ENCODE measurements around the gene SLC39A10. TPM values are rescaled to one million over a fixed set of nuclear protein-coding genes. Genes with fewer than 3 reads are reported as not detected.

The SLC39A10 gene
- total and polyA plus RNA-seq, 2 of the 4 experiments (the other 2 are of a cell fraction) = 17.6 to 64.7 TPM

GRCh38 chr2:195727106-195727505 is 70.1 kb downstream of the SLC39A10 start:
- Histone ChIP-seq H2BK120ac (ENCODE audit: low read depth, low read length) (no peak overlapping the region), H3K18ac (ENCODE audit: low read depth, low read length) (no peak overlapping the region), H2AK9ac (replicated peaks; ENCODE audit: low read depth, low read length, poor library complexity) (no peak overlapping the region), H3K9ac (ENCODE audit: low read depth, low read length) (no peak overlapping the region), H3K4ac (ENCODE audit: low read depth, low read length) (no peak overlapping the region), H3K9me1 (ENCODE audit: insufficient read depth, low read length) (no peaks in the 10 kb centered on the region), H3K79me1 (ENCODE audit: low read depth in 1 of 2, low read length in 2 of 2) (peaks cover 0 to 18% of the 10 kb centered on the region in 2 experiments; a peak in 2 of 4 replicates), H3K27ac (ENCODE audit: insufficient read depth, low read length) (no peak overlapping the region), H2BK5ac (ENCODE audit: low read depth, low read length, poor library complexity, severe bottlenecking) (no peak overlapping the region), H3K9me3 (ENCODE audit: control insufficient read depth, insufficient read depth, low read length) (no peaks in the 10 kb centered on the region), H3K27me3 (ENCODE audit: control insufficient read depth, insufficient read depth, low read length) (no peaks in the 10 kb centered on the region), H3K36me3 (ENCODE audit: control insufficient read depth, insufficient read depth, low read length) (peaks cover 10% of the 10 kb centered on the region), H4K91ac (ENCODE audit: insufficient read depth, low read depth, low read length) (no peak overlapping the region), H3K23ac (ENCODE audit: low read depth, low read length) (no peak overlapping the region), H2BK15ac (ENCODE audit: low read depth, low read length) (no peak overlapping the region), H3K4me3 (ENCODE audit: insufficient read depth, low read depth, low read length) (no peak overlapping the region), H3K4me1 (ENCODE audit: control insufficient read depth, insufficient read depth, low read length) (no peaks in the 10 kb centered on the region), H2AFZ (replicated peaks; ENCODE audit: low read length, poor library complexity) (no peak overlapping the region), H4K5ac (ENCODE audit: low read depth, low read length) (no peak overlapping the region), H3K4me2 (ENCODE audit: low read depth, low read length) (no peak overlapping the region), H4K20me1 (ENCODE audit: insufficient read depth, low read length) (no peaks in the 10 kb centered on the region), H3K14ac (replicated peaks; ENCODE audit: low read depth, low read length) (no peak overlapping the region), H2BK20ac (ENCODE audit: low read depth, low read length) (no peak overlapping the region), H2AK5ac (ENCODE audit: low read depth, low read length) (no peak overlapping the region), H3K56ac (ENCODE audit: extremely low read depth, insufficient read depth, low read length) (no peak overlapping the region), H4K8ac (ENCODE audit: low read depth in 2 of 2, low read length in 2 of 2) (no peak overlapping the region)
- no TSS peak for BruUV-seq (replicated peaks)
- intact Hi-C loops (cut with micrococcal nuclease) = no loop called here
- in situ Hi-C loops (cut with MboI; ENCODE audit: low sequenced_read_pairs) = no loop called here
- DNase-seq = no peak
- POLR2A ChIA-PET (ENCODE audit: unreplicated experiment) = no interaction called here
- TF ChIP-seq RAD21 (IDR thresholded peaks at IDR 0.05; ENCODE audit: low read length) = no peak
- no peak for TF ChIP-seq RFX5 (IDR thresholded peaks at IDR 0.05; ENCODE audit: low read depth, low read length)
- TF ChIP-seq CHD1 (IDR thresholded peaks at IDR 0.05; ENCODE audit: low read depth, low read length) = no peak
- no peak for TF ChIP-seq FOS (IDR thresholded peaks at IDR 0.05; ENCODE audit: low read depth, low read length)
- TF ChIP-seq, protein P1, sequence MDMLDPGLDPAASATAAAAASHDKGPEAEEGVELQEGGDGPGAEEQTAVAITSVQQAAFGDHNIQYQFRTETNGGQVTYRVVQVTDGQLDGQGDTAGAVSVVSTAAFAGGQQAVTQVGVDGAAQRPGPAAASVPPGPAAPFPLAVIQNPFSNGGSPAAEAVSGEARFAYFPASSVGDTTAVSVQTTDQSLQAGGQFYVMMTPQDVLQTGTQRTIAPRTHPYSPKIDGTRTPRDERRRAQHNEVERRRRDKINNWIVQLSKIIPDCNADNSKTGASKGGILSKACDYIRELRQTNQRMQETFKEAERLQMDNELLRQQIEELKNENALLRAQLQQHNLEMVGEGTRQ (IDR thresholded peaks at IDR 0.05; ENCODE audit: low read depth, low read length) = no peak
- no peak for TF ChIP-seq SMC3 (IDR thresholded peaks at IDR 0.05; ENCODE audit: low read depth, low read length)
- TF ChIP-seq MXI1 (IDR thresholded peaks at IDR 0.05; ENCODE audit: borderline replicate concordance, low read depth, low read length) = no peak
- TF ChIP-seq CTCF (conservative IDR thresholded peaks at IDR 0.05; ENCODE audit: low read depth, low read length) = no peak
- TF ChIP-seq RCOR1 (IDR thresholded peaks at IDR 0.05; ENCODE audit: insufficient replicate concordance, low read length) = no peak
- TF ChIP-seq POLR2A (IDR thresholded peaks at IDR 0.05; ENCODE audit: low read depth, low read length) = no peak
- no peak for TF ChIP-seq MAZ (IDR thresholded peaks at IDR 0.05; ENCODE audit: borderline replicate concordance, low read depth, low read length)
- TF ChIP-seq NFE2L2 (IDR thresholded peaks at IDR 0.05; ENCODE audit: low read depth, low read length) = no peak
- no peak for TF ChIP-seq MAFK (IDR thresholded peaks at IDR 0.05; ENCODE audit: low read depth, low read length)
- TF ChIP-seq CEBPB (IDR thresholded peaks at IDR 0.05; ENCODE audit: low read depth, low read length) = no peak
- no peak for TF ChIP-seq BHLHE40 (IDR thresholded peaks at IDR 0.05; ENCODE audit: low read depth, low read length)
- TF ChIP-seq, protein P2, sequence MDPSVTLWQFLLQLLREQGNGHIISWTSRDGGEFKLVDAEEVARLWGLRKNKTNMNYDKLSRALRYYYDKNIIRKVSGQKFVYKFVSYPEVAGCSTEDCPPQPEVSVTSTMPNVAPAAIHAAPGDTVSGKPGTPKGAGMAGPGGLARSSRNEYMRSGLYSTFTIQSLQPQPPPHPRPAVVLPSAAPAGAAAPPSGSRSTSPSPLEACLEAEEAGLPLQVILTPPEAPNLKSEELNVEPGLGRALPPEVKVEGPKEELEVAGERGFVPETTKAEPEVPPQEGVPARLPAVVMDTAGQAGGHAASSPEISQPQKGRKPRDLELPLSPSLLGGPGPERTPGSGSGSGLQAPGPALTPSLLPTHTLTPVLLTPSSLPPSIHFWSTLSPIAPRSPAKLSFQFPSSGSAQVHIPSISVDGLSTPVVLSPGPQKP (IDR thresholded peaks at IDR 0.05; ENCODE audit: borderline replicate concordance, low read depth, low read length) = no peak
- CTCF ChIA-PET = no interaction called here
- no peak for ATAC-seq (ENCODE audit: low read depth)
- dilution Hi-C loops (cut with HindIII; ENCODE audit: low sequenced_read_pairs, unreplicated experiment) = no loop called here
- WGBS, 2 experiments (ENCODE audit: extremely low coverage in 2 of 2, insufficient read length in 1 of 2) = no CpG with 5 or more reads among the region's 4 CpGs

Measured in IMR-90 (cell line).